ENCODE data around the gene SPECC1. TPM values are rescaled to one million over a fixed set of nuclear protein-coding genes. Genes with fewer than 3 reads are reported as not detected.
"Not testable (repeated sequence)": the region's sequence is repeated elsewhere in the genome, so short reads cannot be mapped to it uniquely, and the experiment has no call there.

The SPECC1 gene
- total RNA-seq, 1 donor from 2014 or later, result 31.0 TPM

GRCh38 chr17:20009052-20009301 lies 182 bp upstream of the SPECC1 start:
- Histone ChIP-seq H3K27me3 (peaks cover 49% of the 10 kb centered on the region), H3K9me3 (no peaks in the 10 kb centered on the region), H3K4me3 (peak overlapping the region; percentile 64), H3K4me1 (peaks cover 9% of the 10 kb centered on the region), H3K36me3 (no peaks in the 10 kb centered on the region), H3K27ac (no peak overlapping the region)
- intact Hi-C loops (cut with DNase I), result no loop called here
- TF ChIP-seq, protein P1, sequence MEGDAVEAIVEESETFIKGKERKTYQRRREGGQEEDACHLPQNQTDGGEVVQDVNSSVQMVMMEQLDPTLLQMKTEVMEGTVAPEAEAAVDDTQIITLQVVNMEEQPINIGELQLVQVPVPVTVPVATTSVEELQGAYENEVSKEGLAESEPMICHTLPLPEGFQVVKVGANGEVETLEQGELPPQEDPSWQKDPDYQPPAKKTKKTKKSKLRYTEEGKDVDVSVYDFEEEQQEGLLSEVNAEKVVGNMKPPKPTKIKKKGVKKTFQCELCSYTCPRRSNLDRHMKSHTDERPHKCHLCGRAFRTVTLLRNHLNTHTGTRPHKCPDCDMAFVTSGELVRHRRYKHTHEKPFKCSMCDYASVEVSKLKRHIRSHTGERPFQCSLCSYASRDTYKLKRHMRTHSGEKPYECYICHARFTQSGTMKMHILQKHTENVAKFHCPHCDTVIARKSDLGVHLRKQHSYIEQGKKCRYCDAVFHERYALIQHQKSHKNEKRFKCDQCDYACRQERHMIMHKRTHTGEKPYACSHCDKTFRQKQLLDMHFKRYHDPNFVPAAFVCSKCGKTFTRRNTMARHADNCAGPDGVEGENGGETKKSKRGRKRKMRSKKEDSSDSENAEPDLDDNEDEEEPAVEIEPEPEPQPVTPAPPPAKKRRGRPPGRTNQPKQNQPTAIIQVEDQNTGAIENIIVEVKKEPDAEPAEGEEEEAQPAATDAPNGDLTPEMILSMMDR (IDR thresholded peaks at IDR 0.05), result no peak
- ATAC-seq (no peak), DNase-seq (peak; percentile 88)

DNA sequence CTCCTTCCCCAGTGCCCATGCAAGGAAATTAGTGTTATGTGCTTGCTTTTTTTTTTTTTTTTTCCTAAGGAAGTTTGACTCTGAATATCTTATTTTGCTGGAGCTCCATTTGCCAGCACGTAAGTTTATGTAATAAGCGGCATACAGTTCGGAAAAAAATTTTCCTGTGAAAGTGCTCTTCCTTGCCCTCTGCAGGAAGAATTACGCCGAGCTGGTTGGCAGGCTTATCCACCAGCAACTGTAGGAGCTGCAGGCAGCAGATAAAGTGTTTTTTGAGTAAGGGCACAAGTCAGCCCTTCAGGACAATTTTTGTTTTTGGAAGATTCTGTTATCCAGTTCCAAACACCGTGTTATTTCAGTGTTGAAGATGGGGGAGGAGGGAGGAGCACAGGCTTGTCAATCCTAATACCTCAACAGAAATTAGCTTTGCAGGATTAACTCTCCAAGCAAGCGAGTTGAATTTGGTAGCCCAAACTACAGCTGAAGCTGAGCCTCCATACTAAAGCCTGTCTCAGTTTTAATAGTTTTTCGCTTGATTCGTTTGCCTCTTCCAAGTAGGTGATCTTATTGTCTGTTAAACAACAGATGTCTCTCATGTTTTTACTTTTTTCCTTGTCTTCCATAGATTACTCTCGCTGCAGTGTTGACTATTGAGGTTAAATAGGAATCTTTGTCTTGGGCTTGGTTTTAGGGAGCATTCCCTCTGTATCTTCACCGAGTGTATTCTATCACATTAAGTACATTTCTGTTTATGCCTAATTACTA lies 1.1 kb downstream of the SPECC1 start:
- intact Hi-C loops (cut with DNase I), result no loop called here

GRCh38 chr17:20010936-20011335 lies 1.8 kb downstream of the SPECC1 start:
- Histone ChIP-seq H3K27me3 (peaks cover 50% of the 10 kb centered on the region), H3K4me1 (peaks cover 9% of the 10 kb centered on the region), H3K27ac (no peak overlapping the region), H3K9me3 (no peaks in the 10 kb centered on the region), H3K4me3 (no peak overlapping the region), H3K36me3 (no peaks in the 10 kb centered on the region)
- ATAC-seq (no peak), DNase-seq (no peak)
- TF ChIP-seq, protein P1 (IDR thresholded peaks at IDR 0.05), result no peak
- intact Hi-C loops (cut with DNase I), result no loop called here

More for the DNA sequence above, 1.1 kb downstream of the SPECC1 start:
- peaks cover 50% of the 10 kb centered on the region for H3K27me3 ChIP-seq
- no peaks in the 10 kb centered on the region for H3K36me3 ChIP-seq
- ATAC-seq (peak; percentile 56), DNase-seq (no peak)
- H3K4me1 ChIP-seq, result peaks cover 9% of the 10 kb centered on the region
- H3K9me3 ChIP-seq, result no peaks in the 10 kb centered on the region
- no peak overlapping the region for H3K27ac ChIP-seq
- peak overlapping the region; percentile 64 for H3K4me3 ChIP-seq
- TF ChIP-seq, protein P1 (IDR thresholded peaks at IDR 0.05), result peak; percentile 51

DNA sequence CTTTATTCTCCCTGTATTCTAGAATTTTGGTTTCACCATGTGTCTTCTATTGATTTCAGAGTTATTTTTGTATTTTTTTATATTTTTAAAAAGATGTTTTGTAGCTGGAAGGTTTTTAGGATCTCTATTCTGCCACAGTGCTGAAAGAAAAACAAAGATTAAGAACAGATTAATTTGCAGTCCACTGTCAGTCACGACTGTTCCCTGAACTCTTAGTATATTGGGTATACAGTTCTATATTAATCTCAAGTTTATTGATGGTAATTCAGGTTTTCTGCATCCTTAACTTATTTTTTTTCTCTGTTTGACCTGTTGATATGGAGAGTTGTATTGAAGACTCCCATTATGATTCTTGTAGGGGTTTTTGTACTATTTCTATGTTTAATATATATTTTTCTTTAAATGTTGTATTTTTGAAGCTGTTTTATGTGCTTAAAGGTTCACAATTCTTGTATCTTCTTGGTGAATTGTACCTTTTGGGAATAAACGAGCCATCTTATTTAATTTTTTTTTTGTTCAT lies 2.9 kb downstream of the SPECC1 start:
- Histone ChIP-seq H3K9me3 (no peaks in the 10 kb centered on the region), H3K4me3 (no peak overlapping the region), H3K27ac (no peak overlapping the region), H3K4me1 (peaks cover 9% of the 10 kb centered on the region), H3K36me3 (no peaks in the 10 kb centered on the region), H3K27me3 (peaks cover 44% of the 10 kb centered on the region)
- intact Hi-C loops (cut with DNase I), result no loop called here
- DNase-seq (no peak), ATAC-seq (no peak)
- TF ChIP-seq, protein P1 (IDR thresholded peaks at IDR 0.05), result no peak

- H3K36me3 ChIP-seq; H3K27ac ChIP-seq; H3K4me1 ChIP-seq; H3K9me3 ChIP-seq; ATAC-seq; H3K4me3 ChIP-seq; DNase-seq; intact Hi-C loops (cut with DNase I): not testable (repeated sequence)
- H3K27me3 ChIP-seq, result peaks cover 32% of the 10 kb centered on the region
These were observed 7.4 kb downstream of the SPECC1 start for GRCh38 chr17:20016475-20016992.

DNA sequence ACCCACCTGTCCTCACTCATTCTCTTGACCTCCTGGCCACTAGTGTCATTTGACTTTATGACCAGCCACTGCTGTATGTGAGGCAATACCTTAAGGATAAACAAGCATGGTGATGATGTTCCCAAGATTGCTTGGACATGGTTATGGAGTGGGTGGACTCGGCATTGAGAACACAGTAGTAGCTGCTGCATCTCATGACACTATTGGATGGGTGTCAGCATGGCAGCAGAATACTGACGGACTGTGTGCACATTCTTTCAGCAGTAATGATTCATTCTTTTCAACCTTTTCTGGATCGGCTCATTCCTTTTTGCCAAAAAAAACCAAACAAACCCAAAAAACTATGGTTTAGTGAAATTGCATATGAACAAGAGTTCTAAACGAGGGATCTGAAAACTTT lies 13.5 kb downstream of the SPECC1 start:
- Histone ChIP-seq H3K4me3 (no peak overlapping the region), H3K9me3 (no peaks in the 10 kb centered on the region), H3K36me3 (no peaks in the 10 kb centered on the region), H3K27me3 (no peaks in the 10 kb centered on the region), H3K27ac (no peak overlapping the region), H3K4me1 (no peaks in the 10 kb centered on the region)
- intact Hi-C loops (cut with DNase I), result no loop called here
- TF ChIP-seq, protein P1 (IDR thresholded peaks at IDR 0.05), result no peak
- DNase-seq, result no peak
- ATAC-seq, result no peak
